Left lung (tissue), 10 donors: ENCODE data around the gene ATRNL1. TPM values are rescaled to one million over a fixed set of nuclear protein-coding genes. Genes with fewer than 3 reads are reported as not detected.
A peak's percentile ranks its signal among the peaks of the same experiment; 100 is the strongest.

ENCODE experiments used
- ATAC-seq: fragments of 200-7000 bp; cut with Tn5 transposase; one replicate; pipeline ENCODE4 v1.9.1; 2020; ENCODE audit warnings: moderate library complexity
- DNase-seq, 4 donors: peaks; one replicate each; pipeline ENCODE4 v3.0.0-alpha.2; 2013 to 2020
- H3K27ac ChIP-seq, 2 donors: fragments of 200-600 bp; sonication (generic) in 1 of 2; one replicate each; pipeline versions ENCODE4 v1.5.0 to v1.8.0; 2020 to 2021
- H3K27me3 ChIP-seq, 2 donors: fragments of 200-600 bp; sonication (generic) in 1 of 2; one replicate each; pipeline versions ENCODE4 v1.5.0 to v1.8.0; 2020 to 2021
- H3K36me3 ChIP-seq, 2 donors: fragments of 200-600 bp; sonication (generic) in 1 of 2; one replicate each; pipeline versions ENCODE4 v1.5.0 to v1.8.0; 2020 to 2021
- H3K4me1 ChIP-seq, 2 donors: fragments of 200-600 bp; one replicate each; pipeline ENCODE4 v1.8.0; 2021
- H3K4me3 ChIP-seq, 2 donors: fragments of 200-600 bp; sonication (generic) in 1 of 2; one replicate each; pipeline versions ENCODE4 v1.5.0 to v1.8.0; 2020 to 2021; ENCODE audit warnings: mild to moderate bottlenecking in 1 of 2
- H3K9me3 ChIP-seq, 2 donors: fragments of 200-600 bp; sonication (generic) in 1 of 2; one replicate each; pipeline versions ENCODE4 v1.5.0 to v1.8.0; 2020 to 2021
- intact Hi-C, 2 donors: fragments of 100-400 bp; cut with DNase I; formaldehyde crosslinking; loops; one replicate each; pipeline versions ENCODE4 v1.11.2 to v1.14.2; 2022
- polyA plus RNA-seq, 6 donors: library from polyadenylated mRNA; unstranded; fragments of 120-200 nt; gene quantifications; one replicate each; pipeline ENCODE4 v1.2.1, GENCODE V29; 2013; ENCODE audit not compliant: insufficient read length in 6 of 6
- total RNA-seq, 2 donors: library from RNA; stranded (reverse); fragmentation: NEBNext Ultra II Directional; extraction: Animal tissue kit (Norgen Biotek cat#: 25700); gene quantifications; one replicate each; pipeline ENCODE4 v1.2.1, GENCODE V29; 2021
- TF ChIP-seq, protein P1 (sequence below), 2 donors: fragments of 200-600 bp; sonication (generic) in 1 of 2; IDR thresholded peaks; one replicate each; pipeline versions ENCODE4 v1.5.0 to v1.8.0; 2021; ENCODE audit warnings: antibody characterized with exemption in 2 of 2
- donor health status: DM: no; HTN: yes; CAD: no.
- donor health status: DM: no; HTN: no; CAD: no.

ATRNL1 gene
- total and polyA plus RNA-seq, 8 donors, result 0.26 to 6.7 (median 5.1) TPM

DNA sequence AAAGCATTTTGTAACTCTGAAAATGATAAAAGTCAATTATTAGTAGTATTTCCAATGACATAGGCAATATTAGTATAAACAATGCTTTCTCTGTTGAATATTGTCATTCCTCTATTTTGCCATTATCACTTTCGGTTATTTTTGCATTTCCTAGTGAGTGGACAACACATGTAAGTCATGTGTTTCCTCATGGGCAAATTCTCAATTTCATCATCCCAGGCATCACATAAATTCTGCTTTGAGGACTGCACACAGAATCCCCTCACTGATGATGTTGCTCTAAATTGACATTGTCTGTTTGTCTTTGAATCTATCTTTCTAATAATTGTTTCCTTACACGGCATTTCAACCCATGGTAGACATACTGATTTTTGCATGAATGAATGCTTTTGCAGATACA is 842.6 kb downstream of the ATRNL1 start:
- intact Hi-C loops, result no loop called here
- ATAC-seq (no peak), DNase-seq (no peak)
- Histone ChIP-seq H3K27ac (no peak overlapping the region), H3K9me3 (no peaks in the 10 kb centered on the region), H3K27me3 (no peaks in the 10 kb centered on the region), H3K4me1 (no peaks in the 10 kb centered on the region), H3K4me3 (no peak overlapping the region), H3K36me3 (no peaks in the 10 kb centered on the region)
- TF ChIP-seq, protein P1, sequence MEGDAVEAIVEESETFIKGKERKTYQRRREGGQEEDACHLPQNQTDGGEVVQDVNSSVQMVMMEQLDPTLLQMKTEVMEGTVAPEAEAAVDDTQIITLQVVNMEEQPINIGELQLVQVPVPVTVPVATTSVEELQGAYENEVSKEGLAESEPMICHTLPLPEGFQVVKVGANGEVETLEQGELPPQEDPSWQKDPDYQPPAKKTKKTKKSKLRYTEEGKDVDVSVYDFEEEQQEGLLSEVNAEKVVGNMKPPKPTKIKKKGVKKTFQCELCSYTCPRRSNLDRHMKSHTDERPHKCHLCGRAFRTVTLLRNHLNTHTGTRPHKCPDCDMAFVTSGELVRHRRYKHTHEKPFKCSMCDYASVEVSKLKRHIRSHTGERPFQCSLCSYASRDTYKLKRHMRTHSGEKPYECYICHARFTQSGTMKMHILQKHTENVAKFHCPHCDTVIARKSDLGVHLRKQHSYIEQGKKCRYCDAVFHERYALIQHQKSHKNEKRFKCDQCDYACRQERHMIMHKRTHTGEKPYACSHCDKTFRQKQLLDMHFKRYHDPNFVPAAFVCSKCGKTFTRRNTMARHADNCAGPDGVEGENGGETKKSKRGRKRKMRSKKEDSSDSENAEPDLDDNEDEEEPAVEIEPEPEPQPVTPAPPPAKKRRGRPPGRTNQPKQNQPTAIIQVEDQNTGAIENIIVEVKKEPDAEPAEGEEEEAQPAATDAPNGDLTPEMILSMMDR (IDR thresholded peaks at IDR 0.05), result no peak

DNA sequence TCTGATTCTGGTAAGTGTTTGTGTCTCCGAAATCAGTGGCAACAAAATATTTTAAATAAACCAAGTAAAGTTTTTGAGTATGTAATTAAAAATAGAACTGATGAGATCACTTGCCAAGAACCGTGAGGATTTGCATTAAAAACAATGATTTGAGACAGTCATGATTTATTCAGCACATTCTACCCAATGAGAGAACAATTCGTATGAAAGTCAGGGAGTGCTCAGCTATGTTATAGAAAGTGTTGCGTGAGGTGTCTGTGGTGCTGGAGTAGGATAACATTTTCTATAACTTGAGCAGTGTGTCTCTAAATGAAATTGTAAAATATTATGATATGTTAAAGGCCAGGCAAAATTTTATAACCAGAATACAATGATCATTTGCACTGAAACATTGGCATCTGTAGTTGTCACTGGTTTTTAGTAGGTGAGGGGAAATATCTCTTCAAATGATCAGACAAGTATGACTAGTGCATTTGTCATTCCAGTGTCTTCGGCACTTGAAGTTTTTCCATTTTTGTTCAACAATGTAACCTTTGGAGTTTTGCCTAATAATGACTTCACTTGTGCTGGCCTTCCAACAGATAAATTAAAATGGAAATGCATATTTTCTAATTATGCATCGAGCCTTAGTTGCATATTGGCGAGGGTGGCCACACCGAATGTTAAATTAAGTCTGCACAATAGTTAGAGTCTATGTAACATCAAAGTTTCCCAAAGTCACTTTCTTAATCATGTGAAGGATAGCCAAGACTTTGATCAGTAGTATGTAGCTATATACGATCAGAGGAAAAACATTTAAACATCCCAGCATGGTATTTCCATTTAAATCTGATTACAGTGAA is 844.0 kb downstream of the ATRNL1 start:
- TF ChIP-seq, protein P1 (IDR thresholded peaks at IDR 0.05), result no peak
- DNase-seq, result no peak
- H3K4me1 ChIP-seq, result no peaks in the 10 kb centered on the region
- ATAC-seq, result no peak
- no peaks in the 10 kb centered on the region for H3K36me3 ChIP-seq
- H3K9me3 ChIP-seq, result no peaks in the 10 kb centered on the region
- no peaks in the 10 kb centered on the region for H3K27me3 ChIP-seq
- H3K4me3 ChIP-seq, result no peak overlapping the region
- intact Hi-C loops, result no loop called here
- no peak overlapping the region for H3K27ac ChIP-seq

DNA sequence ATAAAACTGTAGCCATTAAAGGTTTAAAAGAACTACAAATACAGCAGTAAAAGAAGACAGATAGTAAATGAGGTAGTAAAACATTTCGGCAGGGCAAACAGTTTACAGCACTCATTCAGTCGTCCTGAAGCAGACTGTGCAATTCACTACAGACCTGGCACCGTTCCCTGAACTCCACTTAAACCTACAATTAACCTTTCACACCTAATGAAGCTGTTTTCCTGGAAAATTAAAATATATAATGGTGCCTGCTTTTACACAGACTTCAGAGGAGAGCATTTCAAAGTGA is 844.5 kb downstream of the ATRNL1 start:
- no peaks in the 10 kb centered on the region for H3K36me3 ChIP-seq

DNA sequence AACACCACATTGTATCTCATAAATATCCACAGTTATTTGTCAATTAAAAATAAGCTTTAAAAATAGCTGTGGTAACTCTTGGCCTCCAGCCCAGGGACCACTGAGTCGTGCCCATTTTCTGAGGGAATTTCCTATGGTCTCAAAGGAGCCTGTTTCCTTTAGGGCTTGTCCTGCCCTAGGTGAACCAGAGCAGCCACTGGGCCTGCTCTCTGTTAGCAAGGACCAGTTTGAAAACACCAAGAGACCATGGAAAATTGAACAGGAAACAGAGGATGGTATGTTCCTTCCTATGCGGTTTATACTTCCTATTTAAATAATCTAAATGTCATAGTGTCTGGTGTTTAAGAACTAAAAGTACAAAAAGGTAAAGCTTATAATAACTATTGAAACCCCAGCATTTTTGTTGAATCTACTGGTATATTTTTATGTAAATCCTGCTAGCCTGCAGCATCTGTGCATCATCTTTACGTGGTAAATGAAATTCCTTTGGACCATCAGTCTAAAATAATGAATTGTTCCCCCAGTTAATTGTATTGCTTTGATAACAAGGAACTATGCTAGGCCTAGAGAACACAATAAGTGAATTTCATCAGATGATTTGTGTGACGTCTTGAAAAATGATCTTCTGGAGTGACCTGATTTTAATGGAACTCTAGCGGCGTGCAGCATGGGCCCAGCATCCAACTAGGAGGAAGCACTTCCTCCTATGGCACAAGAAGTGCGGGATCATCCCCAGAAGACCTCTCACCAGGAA is 846.1 kb downstream of the ATRNL1 start:
- H3K9me3 ChIP-seq, result no peaks in the 10 kb centered on the region
- no peak overlapping the region for H3K4me3 ChIP-seq
- ATAC-seq, result no peak
- H3K36me3 ChIP-seq, result no peaks in the 10 kb centered on the region
- H3K27me3 ChIP-seq, result no peaks in the 10 kb centered on the region
- no peak for DNase-seq
- TF ChIP-seq, protein P1 (IDR thresholded peaks at IDR 0.05), result no peak
- H3K4me1 ChIP-seq, result no peaks in the 10 kb centered on the region
- no peak overlapping the region for H3K27ac ChIP-seq
- intact Hi-C loops, result no loop called here

More for the DNA sequence above, 844.5 kb downstream of the ATRNL1 start:
- ATAC-seq (no peak), DNase-seq (no peak)
- no peaks in the 10 kb centered on the region for H3K4me1 ChIP-seq
- no peak overlapping the region for H3K4me3 ChIP-seq
- intact Hi-C loops, result no loop called here
- no peak overlapping the region for H3K27ac ChIP-seq
- no peaks in the 10 kb centered on the region for H3K9me3 ChIP-seq
- TF ChIP-seq, protein P1 (IDR thresholded peaks at IDR 0.05), result no peak
- no peaks in the 10 kb centered on the region for H3K27me3 ChIP-seq

DNA sequence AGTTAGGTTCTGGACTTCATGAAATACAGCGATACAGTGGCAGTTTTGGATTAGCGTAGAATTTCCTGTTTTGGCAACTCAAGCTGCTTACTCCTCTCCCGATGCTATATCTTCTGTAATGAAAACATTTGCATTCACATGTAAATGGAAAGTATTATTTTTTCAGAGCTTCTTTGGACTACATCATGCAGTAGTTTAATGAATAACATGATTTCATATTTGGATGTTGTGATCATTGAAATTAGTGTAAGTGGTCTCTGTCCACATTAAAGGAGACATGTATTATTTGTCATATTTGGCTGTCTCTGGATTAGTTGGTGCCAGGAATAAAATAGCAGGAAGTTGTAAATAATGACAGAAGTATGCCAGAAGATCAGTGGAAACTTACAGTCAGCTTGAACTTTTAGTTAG is 848.2 kb downstream of the ATRNL1 start:
- Histone ChIP-seq H3K4me3 (no peak overlapping the region), H3K27ac (no peak overlapping the region), H3K9me3 (no peaks in the 10 kb centered on the region), H3K4me1 (no peaks in the 10 kb centered on the region), H3K27me3 (no peaks in the 10 kb centered on the region), H3K36me3 (no peaks in the 10 kb centered on the region)
- intact Hi-C loops, result no loop called here
- TF ChIP-seq, protein P1 (IDR thresholded peaks at IDR 0.05), result no peak
- ATAC-seq, result no peak
- peak in 2 of 4 donors; percentile 41 to 43 for DNase-seq
